GM18861 (cell line): ENCODE data around the gene OLFML2B.

Experiments used
- ATAC-seq: cut with Tn5 transposase; IDR thresholded peaks from one replicate; pipeline ENCODE4 v1.9.1; 2021; ENCODE audit not compliant: unreplicated experiment

Gene OLFML2B

DNA sequence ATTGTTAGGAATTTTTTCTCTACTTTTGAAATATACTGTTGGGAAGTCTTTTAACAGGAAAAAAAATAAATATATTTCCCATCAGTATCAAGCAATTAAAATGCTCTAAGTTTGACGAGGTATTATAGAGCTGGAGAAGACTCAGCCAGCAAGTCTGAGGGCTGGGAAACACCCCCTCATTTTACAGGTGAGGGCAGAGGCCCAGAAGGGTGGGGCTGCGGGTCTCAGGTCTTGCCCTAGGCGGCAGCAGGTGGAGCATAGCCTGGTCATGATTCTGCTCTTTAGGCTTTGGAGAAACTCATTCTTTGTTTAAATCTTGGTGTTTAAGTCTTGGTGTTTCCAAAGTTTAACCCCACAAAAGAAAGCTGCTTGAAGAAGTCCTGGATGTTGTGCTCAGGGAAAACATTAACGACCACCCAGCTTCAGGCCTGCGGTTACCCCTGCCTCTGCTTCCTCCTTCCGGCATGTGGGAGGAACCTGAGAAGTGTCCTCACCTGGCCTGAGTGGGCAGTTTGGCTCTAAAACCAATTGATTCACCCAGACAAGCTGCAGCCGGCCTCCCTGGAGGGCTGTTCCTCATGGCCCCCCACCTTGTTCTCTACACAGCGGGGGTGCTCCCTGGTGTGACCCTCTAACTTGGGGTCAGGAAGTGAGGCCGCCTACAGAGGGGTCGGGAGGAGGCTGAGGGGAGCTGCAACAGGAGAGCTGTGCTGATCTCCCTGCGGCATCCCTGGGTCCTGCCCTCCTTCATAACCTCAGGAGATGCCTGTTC, 41.7 kb downstream of the OLFML2B start:
- no peak for ATAC-seq

GRCh38 chr1:161981126-161981525, 42.5 kb downstream of the OLFML2B start:
- no peak for ATAC-seq

DNA sequence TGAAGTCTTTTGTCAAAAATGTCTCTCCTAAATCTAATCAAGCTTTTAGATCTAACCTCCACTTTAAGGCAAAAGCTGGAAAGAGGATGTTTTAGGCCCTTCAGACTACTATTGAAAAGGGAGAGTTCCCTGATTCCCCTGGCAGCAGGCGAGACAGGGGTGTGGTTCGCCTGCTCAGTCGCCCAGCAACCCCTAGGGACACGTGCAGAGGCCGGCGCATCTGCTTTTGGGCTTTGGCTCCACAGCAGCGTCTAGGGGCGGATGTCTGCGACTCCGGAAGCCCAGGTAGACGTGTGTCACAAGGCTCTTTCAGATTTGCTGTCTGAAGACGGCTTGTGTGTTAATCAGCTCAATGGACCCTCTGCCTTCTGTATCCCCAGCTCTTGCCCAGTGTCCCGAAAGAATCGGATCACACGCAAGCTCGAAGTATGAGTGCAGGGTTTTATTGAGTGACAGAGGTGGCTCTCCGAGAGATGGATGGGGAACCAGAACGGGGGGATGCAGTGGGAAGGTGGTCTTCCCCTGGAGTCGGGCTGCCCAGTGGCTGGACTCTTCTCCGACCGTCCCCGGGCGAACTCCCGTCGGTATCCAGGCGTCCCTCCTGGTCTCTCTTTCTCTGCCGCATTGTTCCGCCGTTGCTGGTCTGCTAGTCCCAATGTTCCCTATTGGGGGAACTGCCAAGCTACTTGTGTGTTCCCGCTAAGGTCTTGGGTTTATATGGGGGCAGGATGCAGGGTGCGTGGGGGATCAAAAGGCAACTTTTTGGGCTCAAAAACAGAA, 45.5 kb downstream of the OLFML2B start:
- ATAC-seq = no peak

GRCh38 chr1:161973924-161974845, 49.5 kb downstream of the OLFML2B start:
- ATAC-seq = no peak

DNA sequence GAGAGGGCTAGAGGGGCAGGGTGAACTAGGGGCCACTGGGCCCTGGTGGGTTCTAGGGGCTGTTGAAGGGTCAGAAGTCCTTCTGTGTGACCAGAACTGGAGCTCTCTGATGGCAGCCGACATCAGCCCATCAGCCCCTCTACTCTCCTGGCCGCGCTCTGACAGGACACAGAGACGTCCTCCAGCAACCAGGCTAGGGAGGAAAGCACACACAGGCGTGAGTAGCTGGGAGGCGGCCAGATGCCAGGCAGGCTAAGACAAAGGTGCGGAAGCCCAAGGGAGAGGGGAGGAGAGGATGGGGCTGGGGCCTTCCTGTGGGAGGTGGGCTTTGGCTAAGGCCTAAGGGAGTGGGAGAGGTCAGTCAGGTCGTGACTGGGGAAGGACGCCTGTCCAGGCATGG, 50.8 kb downstream of the OLFML2B start:
- ATAC-seq = no peak

- no peak for ATAC-seq
These were observed 53.0 kb downstream of the OLFML2B start for GRCh38 chr1:161970633-161971032.

GRCh38 chr1:161970036-161970435, 53.6 kb downstream of the OLFML2B start:
- no peak for ATAC-seq

DNA sequence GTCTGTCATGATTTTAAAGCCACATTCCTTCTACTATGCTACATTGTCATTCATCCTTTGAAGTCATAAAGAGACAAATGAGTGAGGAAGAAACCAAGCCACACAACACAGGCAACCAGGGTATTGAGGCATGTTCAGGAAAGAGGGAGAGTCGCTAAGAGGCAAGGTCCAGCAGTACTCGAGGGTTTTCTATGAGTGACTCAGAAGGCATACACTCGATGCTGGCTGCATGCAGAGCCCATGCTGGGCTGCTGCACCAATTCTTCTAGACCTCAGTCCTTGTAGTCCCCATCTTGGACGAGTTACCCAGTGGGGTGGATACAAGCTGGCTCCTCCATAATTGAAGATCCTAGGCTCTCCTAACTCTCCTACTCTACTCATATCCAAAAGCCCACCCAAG, 57.6 kb downstream of the OLFML2B start:
- no peak for ATAC-seq

GRCh38 chr1:161962091-161962887, 61.4 kb downstream of the OLFML2B start:
- ATAC-seq = peak; percentile 95

DNA sequence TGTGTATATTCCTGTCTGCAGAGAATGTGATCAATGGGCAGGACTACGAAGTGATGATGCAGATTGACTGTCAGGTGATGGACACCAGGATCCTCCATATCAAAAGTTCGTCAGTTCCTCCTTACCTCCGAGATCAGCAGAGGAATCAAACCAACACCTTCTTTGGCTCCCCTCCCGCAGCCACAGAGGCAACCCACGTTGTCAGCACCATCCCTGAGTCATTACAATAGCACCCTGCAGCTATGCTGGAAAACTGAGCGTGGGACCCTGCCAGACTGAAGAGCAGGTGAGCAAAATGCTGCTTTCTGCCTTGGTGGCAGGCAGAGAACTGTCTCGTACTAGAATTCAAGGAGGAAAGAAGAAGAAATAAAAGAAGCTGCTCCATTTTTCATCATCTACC, 65.2 kb downstream of the OLFML2B start:
- ATAC-seq = no peak

GRCh38 chr1:161956930-161957329, 66.7 kb downstream of the OLFML2B start:
- no peak for ATAC-seq

GRCh38 chr1:161956097-161956496, 67.6 kb downstream of the OLFML2B start:
- no peak for ATAC-seq

DNA sequence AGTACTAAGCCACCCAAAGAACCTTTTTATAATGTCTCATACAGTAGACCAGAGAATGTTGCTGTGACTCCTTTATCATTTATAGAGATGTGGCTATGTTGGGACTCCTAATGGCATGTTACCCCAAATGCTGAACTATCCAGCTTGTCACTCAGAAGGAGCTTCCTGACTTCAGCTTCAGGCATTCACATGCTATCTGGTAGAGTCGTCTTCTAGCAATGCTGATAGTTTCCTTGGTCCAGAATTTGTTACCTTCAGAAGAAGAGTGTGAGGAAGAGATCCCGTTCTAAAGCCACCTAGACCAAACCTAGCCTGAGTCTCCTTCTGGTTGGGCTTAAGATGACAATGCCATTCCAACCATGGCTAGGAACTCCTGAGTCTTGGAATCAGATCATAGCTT, 68.1 kb downstream of the OLFML2B start:
- no peak for ATAC-seq

GRCh38 chr1:161954466-161954865, 69.2 kb downstream of the OLFML2B start:
- ATAC-seq = no peak

DNA sequence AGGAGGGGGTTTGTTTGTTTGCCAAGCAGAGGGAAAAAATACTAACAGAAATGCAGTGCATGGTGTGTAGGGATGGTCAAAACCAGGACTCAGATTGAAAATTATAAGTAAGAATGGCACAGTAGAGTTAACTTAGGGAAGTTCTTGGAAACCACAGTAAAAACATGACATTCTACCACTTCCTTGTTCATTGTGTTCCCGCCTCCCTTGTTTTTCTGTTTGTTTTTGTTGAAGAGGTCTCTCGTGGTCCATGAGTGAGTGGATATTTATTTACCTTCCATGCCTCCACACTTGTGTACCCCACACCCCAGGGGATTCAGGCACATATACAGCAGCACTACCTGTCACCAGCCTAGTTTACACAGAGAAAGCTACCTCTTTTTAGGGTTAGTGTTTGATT, 69.6 kb downstream of the OLFML2B start:
- no peak for ATAC-seq

GRCh38 chr1:161953256-161953920, 70.3 kb downstream of the OLFML2B start:
- ATAC-seq = no peak

GRCh38 chr1:161952607-161953172, 71.0 kb downstream of the OLFML2B start:
- no peak for ATAC-seq

DNA sequence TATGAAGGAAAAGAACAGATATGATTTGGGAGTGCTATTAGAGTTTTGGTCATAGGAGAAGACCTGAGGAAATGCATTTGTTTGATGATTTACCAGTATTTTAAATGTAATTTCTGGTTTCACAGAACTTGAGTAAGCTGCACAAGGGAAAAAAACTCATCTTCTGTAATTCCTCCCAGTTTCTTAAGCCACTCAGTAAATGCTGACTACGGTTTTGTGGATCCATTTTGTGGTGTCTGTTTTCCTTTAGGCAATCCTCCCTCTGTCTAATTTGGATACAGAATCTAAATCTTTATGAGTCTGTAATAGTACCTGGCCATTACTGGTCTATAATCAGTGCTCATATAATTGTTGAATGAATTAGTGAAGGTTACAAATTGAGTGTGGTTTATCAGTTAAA, 72.0 kb downstream of the OLFML2B start:
- ATAC-seq = no peak

- no peak for ATAC-seq
These were observed 73.3 kb downstream of the OLFML2B start for GRCh38 chr1:161950377-161950776.

- no peak for ATAC-seq
These were observed 74.1 kb downstream of the OLFML2B start for GRCh38 chr1:161949548-161949947.
